HepG2 (cell line): Measurements from ENCODE around the gene ANAPC5. TPM values are rescaled to one million over a fixed set of nuclear protein-coding genes. Genes with fewer than 3 reads are reported as not detected.

ENCODE experiments used
- ATAC-seq: fragments of 200-7000 bp; cut with Tn5 transposase; 3 replicates; pipeline ENCODE4 v1.9.1; 2020; ENCODE audit warnings: mild to moderate bottlenecking, moderate library complexity
- Bru-seq: library from RNA; stranded (reverse); fragments of 400-500 nt; gene quantifications from one replicate; lab custom pipeline; 2021; lab: Mats Ljungman, UMichigan
- BruChase-seq, 2 experiments: library from RNA; stranded (reverse); fragments of 400-500 nt; gene quantifications; one replicate each; lab custom pipeline; 2021; lab: Mats Ljungman, UMichigan
- BruUV-seq: library from RNA; stranded (reverse); fragments of 400-500 nt; replicated peaks from 2 replicates; lab custom pipeline; 2021; lab: Mats Ljungman, UMichigan
- CTCF ChIA-PET: fragments of 300-600 bp; formaldehyde crosslinking; extraction: SDS; loops from one replicate; lab custom pipeline; 2021; ENCODE audit warnings: low total read pairs, inconsistent platforms, low intra/inter-chr PET ratio; lab: Yijun Ruan, JAX
- POLR2A ChIA-PET: fragments of 350-600 bp; sonication (Branson Sonifier 250); formaldehyde crosslinking; loops from one replicate; lab custom pipeline; 2020; ENCODE audit warnings: antibody characterized with exemption, inconsistent platforms; lab: Yijun Ruan, JAX
- DNase-seq: peaks from one replicate; pipeline ENCODE4 v3.0.0-alpha.2; 2015; ENCODE audit warnings: low spot score
- FAIRE-seq: peaks from 3 replicates; lab custom pipeline; 2011; peaks lifted over from hg19 to GRCh38; lab: Jason Lieb, UNC
- H2AFZ ChIP-seq: one replicate; pipeline ENCODE4 v1.6.1; 2011; ENCODE audit warnings: low read length, inconsistent platforms
- H3K27ac ChIP-seq: fragments of 300-600 bp; 3 replicates; pipeline ENCODE4 v1.8.0; 2011; ENCODE audit warnings: mixed run types, mild to moderate bottlenecking, mixed read lengths, low read length, inconsistent platforms; ENCODE audit not compliant: insufficient read depth; ENCODE audit errors: extremely low read length
- H3K27me3 ChIP-seq, 2 experiments: fragments of 200-600 bp in 1 of 2; 2 replicates in 1 of 2; 3 replicates in 1 of 2; pipeline versions ENCODE4 v1.6.0 to v1.8.0; 2011; ENCODE audit warnings: low read length in 2 of 2, mild to moderate bottlenecking in 2 of 2, moderate library complexity in 2 of 2, inconsistent platforms in 1 of 2; ENCODE audit not compliant: insufficient read depth in 2 of 2, control insufficient read depth in 1 of 2
- H3K36me3 ChIP-seq, 2 experiments: fragments of 200-600 bp in 1 of 2; replicated peaks in 1 of 2; 2 replicates in 1 of 2; 3 replicates in 1 of 2; pipeline versions ENCODE4 v1.5.1 to v1.8.0; 2011; ENCODE audit warnings: low read length in 2 of 2, inconsistent platforms in 1 of 2; ENCODE audit not compliant: insufficient read depth in 2 of 2, control insufficient read depth in 1 of 2
- H3K4me1 ChIP-seq: 2 replicates; pipeline ENCODE4 v1.5.1; 2012; ENCODE audit warnings: low read length, inconsistent platforms; ENCODE audit not compliant: insufficient read depth
- H3K4me2 ChIP-seq: 2 replicates; pipeline ENCODE4 v1.6.0; 2011; ENCODE audit warnings: low read depth, low read length, inconsistent platforms
- H3K4me3 ChIP-seq, 3 experiments: fragments of 200-600 bp in 1 of 3; sonication (generic), shearing (Covaris generic) in 1 of 3; replicated peaks in 1 of 3; 2 replicates each; pipeline ENCODE4 v1.5.1; 2011 to 2016; ENCODE audit warnings: low read length in 3 of 3, inconsistent platforms in 2 of 3, low read depth in 2 of 3, mild to moderate bottlenecking in 2 of 3, control low read depth in 1 of 3, mixed read lengths in 1 of 3; ENCODE audit not compliant: insufficient read depth in 1 of 3
- H3K79me2 ChIP-seq: one replicate; pipeline ENCODE4 v1.6.1; 2011; ENCODE audit warnings: low read length, inconsistent platforms; ENCODE audit not compliant: insufficient read depth
- H3K9ac ChIP-seq: 2 replicates; pipeline ENCODE4 v1.6.0; 2011; ENCODE audit warnings: mild to moderate bottlenecking, low read depth, low read length, inconsistent platforms; ENCODE audit not compliant: insufficient read depth
- H3K9me3 ChIP-seq: 2 replicates; pipeline ENCODE4 v1.5.1; 2012; ENCODE audit warnings: mild to moderate bottlenecking, low read length
- H4K20me1 ChIP-seq: 2 replicates; pipeline ENCODE4 v1.6.0; 2011; ENCODE audit warnings: inconsistent platforms, mild to moderate bottlenecking, low read length, moderate library complexity; ENCODE audit not compliant: insufficient read depth
- EZH2 ChIP-seq: conservative IDR thresholded peaks from 2 replicates; pipeline ENCODE4 v1.6.1; 2012; ENCODE audit warnings: mild to moderate bottlenecking, low read depth, low read length, moderate library complexity
- KLF12 ChIP-seq: sonication (generic); formaldehyde crosslinking; IDR thresholded peaks from 2 replicates; pipeline ENCODE4 v1.4.0; 2020; ENCODE audit warnings: missing genetic modification reagents, borderline replicate concordance
- TCF12 ChIP-seq, 2 experiments: fragments of 450-650 bp in 1 of 2; sonication (generic) in 1 of 2; formaldehyde crosslinking in 1 of 2; IDR thresholded peaks; 2 replicates each; pipeline versions ENCODE4 v1.6.1 to v1.8.0; 2017 to 2022; ENCODE audit warnings: antibody characterized with exemption in 1 of 2, mild to moderate bottlenecking in 1 of 2, missing genetic modification reagents in 1 of 2, moderate library complexity in 1 of 2
- ZNF737 ChIP-seq: sonication (generic); formaldehyde crosslinking; IDR thresholded peaks from 2 replicates; pipeline ENCODE4 v1.5.0; 2020; ENCODE audit warnings: missing genetic modification reagents, mild to moderate bottlenecking, borderline replicate concordance
- ZSCAN30 ChIP-seq: sonication (generic); formaldehyde crosslinking; IDR thresholded peaks from 2 replicates; pipeline ENCODE4 v1.5.0; 2020; ENCODE audit warnings: mild to moderate bottlenecking, missing genetic modification reagents
- WGBS: methylation state at CpG from one replicate; pipeline ENCODE4 v1.1.6; 2017; ENCODE audit warnings: low lambda C conversion rate; 5-methylcytosine and 5-hydroxymethylcytosine counted together
- in situ Hi-C: cut with HindIII; loops from 2 replicates; pipeline ENCODE4 v1.10.0; 2017; ENCODE audit warnings: low pct_unique_long_range_greater_than_20kb; ENCODE audit not compliant: extremely low pct_ligation_motif_present
- intact Hi-C: fragments of 100-400 bp; cut with micrococcal nuclease; formaldehyde crosslinking; loops from one replicate; pipeline ENCODE4 v1.10.0; 2022; ENCODE audit not compliant: unreplicated experiment
- long read RNA-seq, 2 experiments: library from RNA in 1 of 2; library from polyadenylated mRNA in 1 of 2; stranded (forward) in 1 of 2; unstranded in 1 of 2; transcript quantifications; one replicate each; pipeline ENCODE4 v2.0.0, GENCODE V29; 2019 to 2022
- polyA minus RNA-seq, 3 experiments: library from RNA; depleted of rRNA, polyadenylated mRNA; stranded (reverse); fragments of >200 nt; gene quantifications; 2 replicates each; pipeline ENCODE4 v1.2.3, GENCODE V29; 2011; ENCODE audit warnings: low replicate concordance in 1 of 3
- polyA plus RNA-seq, 8 experiments: library from polyadenylated mRNA; depleted of rRNA in 3 of 8; stranded (reverse) in 7 of 8; unstranded in 1 of 8; fragments of >200 nt; fragmentation: Illumina TruSeq in 4 of 8; extraction: Trizol in 4 of 8; gene quantifications; 2 replicates each; pipeline versions ENCODE4 v1.2.1 to v1.2.3, GENCODE V29; 2011 to 2016; ENCODE audit warnings: low read depth in 4 of 8, missing spikeins in 1 of 8, mixed read lengths in 1 of 8; ENCODE audit not compliant: insufficient read depth in 1 of 8
- total RNA-seq, 5 experiments: library from RNA; depleted of rRNA; stranded (reverse); fragments of >200 nt; fragmentation: Illumina TruSeq; extraction: Trizol; gene quantifications; 2 replicates each; pipeline ENCODE4 v1.2.3, GENCODE V29; 2016; ENCODE audit warnings: low read depth in 1 of 5
- TF ChIP-seq, protein P1 (sequence below), 2 experiments: sonication (generic) in 1 of 2; formaldehyde crosslinking in 1 of 2; IDR thresholded peaks; 2 replicates each; pipeline versions ENCODE4 v1.5.1 to v1.6.1; 2011 to 2020; ENCODE audit warnings: borderline replicate concordance in 1 of 2, low read depth in 1 of 2, low read length in 1 of 2, mild to moderate bottlenecking in 1 of 2, missing genetic modification reagents in 1 of 2, moderate library complexity in 1 of 2
- TF ChIP-seq, protein P2 (sequence below): sonication (generic); formaldehyde crosslinking; IDR thresholded peaks from 2 replicates; pipeline ENCODE4 v1.4.0; 2020; ENCODE audit warnings: missing genetic modification reagents

ANAPC5 gene, protein sequence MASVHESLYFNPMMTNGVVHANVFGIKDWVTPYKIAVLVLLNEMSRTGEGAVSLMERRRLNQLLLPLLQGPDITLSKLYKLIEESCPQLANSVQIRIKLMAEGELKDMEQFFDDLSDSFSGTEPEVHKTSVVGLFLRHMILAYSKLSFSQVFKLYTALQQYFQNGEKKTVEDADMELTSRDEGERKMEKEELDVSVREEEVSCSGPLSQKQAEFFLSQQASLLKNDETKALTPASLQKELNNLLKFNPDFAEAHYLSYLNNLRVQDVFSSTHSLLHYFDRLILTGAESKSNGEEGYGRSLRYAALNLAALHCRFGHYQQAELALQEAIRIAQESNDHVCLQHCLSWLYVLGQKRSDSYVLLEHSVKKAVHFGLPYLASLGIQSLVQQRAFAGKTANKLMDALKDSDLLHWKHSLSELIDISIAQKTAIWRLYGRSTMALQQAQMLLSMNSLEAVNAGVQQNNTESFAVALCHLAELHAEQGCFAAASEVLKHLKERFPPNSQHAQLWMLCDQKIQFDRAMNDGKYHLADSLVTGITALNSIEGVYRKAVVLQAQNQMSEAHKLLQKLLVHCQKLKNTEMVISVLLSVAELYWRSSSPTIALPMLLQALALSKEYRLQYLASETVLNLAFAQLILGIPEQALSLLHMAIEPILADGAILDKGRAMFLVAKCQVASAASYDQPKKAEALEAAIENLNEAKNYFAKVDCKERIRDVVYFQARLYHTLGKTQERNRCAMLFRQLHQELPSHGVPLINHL
- 161 and 174 TPM in 2 replicates for total RNA-seq (2016; rRNA removed; fragmentation: Illumina TruSeq; extraction: Trizol)
- total RNA-seq (2016; cell fraction: cytosol; rRNA removed; fragmentation: Illumina TruSeq; extraction: Trizol; ENCODE audit: low read depth): 101 and 107 TPM in 2 replicates
- 166 and 170 TPM in 2 replicates for total RNA-seq (2016; cell fraction: insoluble cytoplasmic fraction; rRNA removed; fragmentation: Illumina TruSeq; extraction: Trizol)
- total RNA-seq (2016; cell fraction: membrane; rRNA removed; fragmentation: Illumina TruSeq; extraction: Trizol): 211 and 214 TPM in 2 replicates
- total RNA-seq (2016; cell fraction: nucleus; rRNA removed; fragmentation: Illumina TruSeq; extraction: Trizol): 114 and 131 TPM in 2 replicates
- polyA plus RNA-seq (2011; rRNA removed): 134 and 146 TPM in 2 replicates
- 93.9 and 111 TPM in 2 replicates for polyA plus RNA-seq (2011; cell fraction: cytosol; rRNA removed)
- 245 and 310 TPM in 2 replicates for polyA plus RNA-seq (2011; cell fraction: nucleus; rRNA removed)
- 58.4 and 72.2 TPM in 2 replicates for polyA plus RNA-seq (2012)
- 91.9 and 105 TPM in 2 replicates for polyA plus RNA-seq (2016; cell fraction: cytosol; fragmentation: Illumina TruSeq; extraction: Trizol; ENCODE audit: low read depth)
- polyA plus RNA-seq (2016; cell fraction: insoluble cytoplasmic fraction; fragmentation: Illumina TruSeq; extraction: Trizol; ENCODE audit: low read depth): 134 and 136 TPM in 2 replicates
- polyA plus RNA-seq (2016; cell fraction: membrane; fragmentation: Illumina TruSeq; extraction: Trizol; ENCODE audit: low read depth): 143 and 147 TPM in 2 replicates
- 178 and 187 TPM in 2 replicates for polyA plus RNA-seq (2016; cell fraction: nucleus; fragmentation: Illumina TruSeq; extraction: Trizol; ENCODE audit: insufficient read depth, low read depth)
- 159 and 362 TPM in 2 replicates for polyA minus RNA-seq (2011; rRNA and poly(A)+ RNA removed; ENCODE audit: low replicate concordance)
- 55.9 and 59.9 TPM in 2 replicates for polyA minus RNA-seq (2011; cell fraction: cytosol; rRNA and poly(A)+ RNA removed)
- polyA minus RNA-seq (2011; cell fraction: nucleus; rRNA and poly(A)+ RNA removed): 144 and 152 TPM in 2 replicates
- Bru-seq, nascent RNA: percentile 75 among the genes with signal in this experiment
- BruChase-seq, experiment 1, labeled RNA remaining after a 6-hour chase: percentile 87 among the genes with signal in this experiment
- percentile 85 among the genes with signal in this experiment for BruChase-seq, experiment 2, labeled RNA remaining after a 2-hour chase
- long read RNA-seq, experiment 1, transcript ANAPC5-203 (2 exons, 1,141 nt): minor isoform, 5 of 181 reads
- long read RNA-seq, experiment 1, transcript ANAPC5-201 (17 exons, 2,513 nt): major isoform, 120 of 181 reads
- long read RNA-seq, experiment 1, transcript ANAPC5-218 (17 exons, 2,400 nt): minor isoform, 27 of 181 reads
- long read RNA-seq, experiment 1, partial matches to known transcripts: 16 of 181 reads
- long read RNA-seq, experiment 1, other reads (novel, unspliced or antisense): 12 of 181 reads
- long read RNA-seq, experiment 2, transcript ANAPC5-218 (17 exons, 2,400 nt): minor isoform, 29 of 187 reads
- long read RNA-seq, experiment 2, transcript ANAPC5-201 (17 exons, 2,513 nt): major isoform, 81 of 187 reads
- long read RNA-seq, experiment 2, partial matches to known transcripts: 52 of 187 reads
- long read RNA-seq, experiment 2, other reads (novel, unspliced or antisense): 21 of 187 reads

DNA sequence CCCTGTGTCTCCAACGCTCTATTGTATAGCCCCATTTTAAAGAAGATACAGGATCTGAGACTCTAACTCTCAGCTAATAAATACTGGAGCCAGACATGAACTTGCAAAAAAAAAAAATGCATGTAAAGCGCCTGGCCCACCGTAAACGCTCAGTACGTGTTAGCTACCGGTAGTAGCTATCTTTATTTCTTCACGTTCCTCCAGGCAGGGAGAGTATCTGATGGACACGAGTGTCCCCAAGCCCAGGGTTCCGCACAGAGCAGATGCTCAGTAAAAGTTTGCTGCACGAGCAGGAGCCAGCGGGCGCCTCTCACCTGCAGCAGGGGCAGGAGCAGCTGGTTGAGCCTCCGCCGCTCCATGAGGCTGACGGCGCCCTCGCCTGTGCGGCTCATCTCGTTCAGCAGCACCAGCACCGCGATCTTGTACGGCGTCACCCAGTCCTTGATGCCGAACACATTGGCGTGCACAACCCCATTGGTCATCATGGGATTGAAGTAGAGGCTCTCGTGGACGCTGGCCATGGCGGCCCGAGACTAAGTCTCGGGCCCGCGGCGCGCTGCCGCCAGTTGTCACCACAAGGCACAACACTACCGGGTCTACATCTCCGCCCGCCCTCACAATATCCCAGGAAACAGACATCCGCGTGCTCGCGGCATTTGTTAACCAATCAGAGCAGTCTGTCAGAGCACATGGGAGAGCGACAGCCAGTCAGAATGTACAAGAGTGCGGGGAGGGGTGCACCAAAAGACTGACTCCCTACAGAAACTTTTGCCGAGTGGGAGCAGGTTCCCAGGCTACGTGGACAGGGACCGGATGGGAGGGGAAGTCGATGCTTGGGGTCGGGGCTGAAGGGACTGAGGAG is at the start of gene ANAPC5:
Gene ANAPC5 (minus strand): TSS at position 592 of the 862 bp plus-strand sequence. CDS start 71 bp downstream, at position 521.
- no peaks in the 10 kb centered on the region; a peak in 1 of 5 replicates for H3K27me3 ChIP-seq
- H3K4me2 ChIP-seq: peak within 1 kb of the TSS; percentile 96
- peak within 1 kb of the TSS; percentile 46 for H2AFZ ChIP-seq
- under 1% methylated on average over 38 of the region's 49 CpGs for whole genome bisulfite sequencing
- POLR2A ChIA-PET: interaction anchor here (0.6 to 2.3 kb wide), 24 partner anchors 9 to 874 kb away, joined by 3 to 37 read pairs (median 5); partner anchors contain the start of genes DIABLO, ORAI1 and RNF34
- H3K79me2 ChIP-seq: peaks cover 24% of the 10 kb centered on the region
- H3K9me3 ChIP-seq: no peaks in the 10 kb centered on the region
- CTCF ChIA-PET: no interaction called here
- peak within 1 kb of the TSS; percentile 93 for H3K27ac ChIP-seq
- H3K4me1 ChIP-seq: peaks cover 45% of the 10 kb centered on the region
- peak within 1 kb of the TSS; percentile 93 for H3K9ac ChIP-seq
- intact Hi-C loops (loop anchor here (1.0 kb wide), 2 partner anchors 48 to 91 kb away; partner anchors contain the start of gene RNF34), in situ Hi-C loops (no loop called here)
- DNase-seq: peak; percentile 99
- H4K20me1 ChIP-seq: no peaks in the 10 kb centered on the region
- peaks cover 0 to 8% of the 10 kb centered on the region in 2 experiments; a peak in 3 of 5 replicates for H3K36me3 ChIP-seq
- H3K4me3 ChIP-seq: peak within 1 kb of the TSS; percentile 71 to 89 (median 81)
- peak; percentile 97 for ATAC-seq
- peak; percentile 98 for FAIRE-seq
- TSS peak; percentile 75 for BruUV-seq
- TF ChIP-seq KLF12 (CRISPR knock-in tag) (peak; percentile 87; the same call in 1 of the 2 replicates), EZH2 (no peak), ZNF737 (CRISPR knock-in tag) (0 out of 2 replicates have a peak, but pooled peaks have one; percentile 57), ZSCAN30 (CRISPR knock-in tag) (0 out of 2 replicates have a peak, but pooled peaks have one; percentile 71), TCF12 (IDR thresholded peaks at IDR 0.05) (no peak), TCF12 (CRISPR knock-in tag; IDR thresholded peaks at IDR 0.05) (no peak)
- TF ChIP-seq, protein P1, sequence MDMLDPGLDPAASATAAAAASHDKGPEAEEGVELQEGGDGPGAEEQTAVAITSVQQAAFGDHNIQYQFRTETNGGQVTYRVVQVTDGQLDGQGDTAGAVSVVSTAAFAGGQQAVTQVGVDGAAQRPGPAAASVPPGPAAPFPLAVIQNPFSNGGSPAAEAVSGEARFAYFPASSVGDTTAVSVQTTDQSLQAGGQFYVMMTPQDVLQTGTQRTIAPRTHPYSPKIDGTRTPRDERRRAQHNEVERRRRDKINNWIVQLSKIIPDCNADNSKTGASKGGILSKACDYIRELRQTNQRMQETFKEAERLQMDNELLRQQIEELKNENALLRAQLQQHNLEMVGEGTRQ (IDR thresholded peaks at IDR 0.05; ENCODE audit: low read depth, low read length): peak; percentile 94
- TF ChIP-seq, protein P1 (CRISPR knock-in tag; IDR thresholded peaks at IDR 0.05; ENCODE audit: borderline replicate concordance): peak; percentile 98; the same call in 1 of the 2 replicates
- TF ChIP-seq, protein P2, sequence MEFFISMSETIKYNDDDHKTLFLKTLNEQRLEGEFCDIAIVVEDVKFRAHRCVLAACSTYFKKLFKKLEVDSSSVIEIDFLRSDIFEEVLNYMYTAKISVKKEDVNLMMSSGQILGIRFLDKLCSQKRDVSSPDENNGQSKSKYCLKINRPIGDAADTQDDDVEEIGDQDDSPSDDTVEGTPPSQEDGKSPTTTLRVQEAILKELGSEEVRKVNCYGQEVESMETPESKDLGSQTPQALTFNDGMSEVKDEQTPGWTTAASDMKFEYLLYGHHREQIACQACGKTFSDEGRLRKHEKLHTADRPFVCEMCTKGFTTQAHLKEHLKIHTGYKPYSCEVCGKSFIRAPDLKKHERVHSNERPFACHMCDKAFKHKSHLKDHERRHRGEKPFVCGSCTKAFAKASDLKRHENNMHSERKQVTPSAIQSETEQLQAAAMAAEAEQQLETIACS (CRISPR knock-in tag): peak; percentile 83
